PC-9 (cell line): ENCODE results near the gene P4HA2.

Source experiments
- CTCF ChIP-seq: fragments of 200-600 bp; sonication (generic); conservative IDR thresholded peaks from 2 replicates; pipeline ENCODE4 v1.6.1; 2017; ENCODE audit warnings: mixed run types, antibody characterized with exemption, mild to moderate bottlenecking, moderate library complexity
- EZH2 ChIP-seq: fragments of 200-600 bp; sonication (generic); IDR thresholded peaks from 2 replicates; pipeline ENCODE4 v1.8.0; 2017; ENCODE audit warnings: antibody characterized with exemption, low read depth

DNA sequence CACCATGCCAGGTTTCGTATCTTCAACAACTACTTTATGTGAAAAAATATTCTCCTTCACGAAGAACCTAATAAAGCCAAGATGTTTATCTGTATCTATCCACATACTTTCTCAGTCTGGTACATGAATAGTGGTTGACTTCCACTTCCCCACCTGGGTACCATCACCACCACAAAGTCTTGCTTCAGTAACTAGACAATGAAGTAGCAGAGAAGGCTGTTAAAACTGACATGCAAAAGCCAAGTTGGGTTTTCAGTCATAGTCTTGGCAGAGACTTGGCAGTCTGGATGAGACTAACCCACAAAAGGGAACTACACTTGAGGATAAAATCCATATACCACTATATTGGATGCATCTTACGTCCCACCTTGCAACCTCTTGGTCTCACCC is 5.0 kb downstream of the P4HA2 start:
- no peak for TF ChIP-seq EZH2
- TF ChIP-seq CTCF: no peak
